Sigmoid colon (tissue), 3 donors: ENCODE results near the gene CARD19.

Experiments
- POLR2A ChIP-seq, 2 donors: fragments of 450-650 bp; IDR thresholded peaks; one replicate each; pipeline ENCODE4 v1.6.1; 2016; ENCODE audit warnings: antibody characterized with exemption in 2 of 2, mild to moderate bottlenecking in 2 of 2, moderate library complexity in 2 of 2
- TF ChIP-seq, protein P1 (sequence below), 4 experiments: fragments of 450-650 bp in 3 of 4; fragments of 200-600 bp in 1 of 4; IDR thresholded peaks; one replicate each; pipeline ENCODE4 v1.5.1; 2016 to 2019; ENCODE audit warnings: antibody characterized with exemption in 4 of 4, mild to moderate bottlenecking in 3 of 4, moderate library complexity in 2 of 4

DNA sequence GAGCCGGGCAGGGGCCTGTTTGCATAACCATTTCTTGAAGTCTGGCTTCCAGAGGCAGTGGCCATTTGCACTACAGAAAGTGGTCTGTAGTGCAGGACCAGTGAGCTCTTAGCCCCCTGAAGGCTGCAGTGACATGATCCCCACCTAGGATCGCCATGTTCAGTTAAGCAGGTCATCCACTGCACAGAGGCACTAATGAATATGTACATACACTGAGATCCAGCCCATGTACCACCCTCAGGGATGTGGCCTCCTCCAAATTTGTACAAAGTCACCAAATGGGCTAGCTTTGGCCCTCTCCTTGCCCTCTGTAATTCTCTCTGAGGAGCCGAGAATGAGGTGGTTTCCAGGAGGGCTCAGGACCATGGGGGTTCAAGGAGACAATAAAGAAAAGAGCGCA is 45.8 kb upstream of the CARD19 start:
- no peak for TF ChIP-seq POLR2A (IDR thresholded peaks at IDR 0.05)
- TF ChIP-seq, protein P1, sequence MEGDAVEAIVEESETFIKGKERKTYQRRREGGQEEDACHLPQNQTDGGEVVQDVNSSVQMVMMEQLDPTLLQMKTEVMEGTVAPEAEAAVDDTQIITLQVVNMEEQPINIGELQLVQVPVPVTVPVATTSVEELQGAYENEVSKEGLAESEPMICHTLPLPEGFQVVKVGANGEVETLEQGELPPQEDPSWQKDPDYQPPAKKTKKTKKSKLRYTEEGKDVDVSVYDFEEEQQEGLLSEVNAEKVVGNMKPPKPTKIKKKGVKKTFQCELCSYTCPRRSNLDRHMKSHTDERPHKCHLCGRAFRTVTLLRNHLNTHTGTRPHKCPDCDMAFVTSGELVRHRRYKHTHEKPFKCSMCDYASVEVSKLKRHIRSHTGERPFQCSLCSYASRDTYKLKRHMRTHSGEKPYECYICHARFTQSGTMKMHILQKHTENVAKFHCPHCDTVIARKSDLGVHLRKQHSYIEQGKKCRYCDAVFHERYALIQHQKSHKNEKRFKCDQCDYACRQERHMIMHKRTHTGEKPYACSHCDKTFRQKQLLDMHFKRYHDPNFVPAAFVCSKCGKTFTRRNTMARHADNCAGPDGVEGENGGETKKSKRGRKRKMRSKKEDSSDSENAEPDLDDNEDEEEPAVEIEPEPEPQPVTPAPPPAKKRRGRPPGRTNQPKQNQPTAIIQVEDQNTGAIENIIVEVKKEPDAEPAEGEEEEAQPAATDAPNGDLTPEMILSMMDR (IDR thresholded peaks at IDR 0.05): no peak
